ENCODE measurements around the gene ID2.
"Not testable (repeated sequence)": the region's sequence is repeated elsewhere in the genome, so short reads cannot be mapped to it uniquely, and the experiment has no call there.

The ID2 gene

GRCh38 chr2:8685697-8686358 is 4.0 kb downstream of the ID2 start:
- DNase-seq (ENCODE audit: low spot score), result peak; percentile 73

GRCh38 chr2:8691859-8692437 is 10.1 kb downstream of the ID2 start:
- no peak for DNase-seq (ENCODE audit: low spot score)

GRCh38 chr2:8692783-8693156 is 10.9 kb downstream of the ID2 start:
- DNase-seq (ENCODE audit: low spot score), result no peak

- no peak for DNase-seq (ENCODE audit: low spot score)
Measured at GRCh38 chr2:8693157-8693821, 11.4 kb downstream of the ID2 start.

GRCh38 chr2:8694737-8695136 is 12.9 kb downstream of the ID2 start:
- no peak for DNase-seq (ENCODE audit: low spot score)

- no peak for DNase-seq (ENCODE audit: low spot score)
Measured at GRCh38 chr2:8697190-8697589, 15.3 kb downstream of the ID2 start.

- no peak for DNase-seq (ENCODE audit: low spot score)
Measured at GRCh38 chr2:8699839-8700238, 18.0 kb downstream of the ID2 start.

GRCh38 chr2:8701681-8702379 is 20.0 kb downstream of the ID2 start:
- no peak for DNase-seq (ENCODE audit: low spot score)

GRCh38 chr2:8704906-8705305 is 23.1 kb downstream of the ID2 start:
- no peak for DNase-seq (ENCODE audit: low spot score)

GRCh38 chr2:8709611-8710010 is 27.8 kb downstream of the ID2 start:
- DNase-seq (ENCODE audit: low spot score), result no peak

GRCh38 chr2:8710951-8711350 is 29.1 kb downstream of the ID2 start:
- DNase-seq (ENCODE audit: low spot score), result no peak

GRCh38 chr2:8714283-8714682 is 32.4 kb downstream of the ID2 start:
- DNase-seq (ENCODE audit: low spot score), result no peak

- DNase-seq (ENCODE audit: low spot score), result no peak
Measured at GRCh38 chr2:8714971-8715370, 33.1 kb downstream of the ID2 start.

- DNase-seq (ENCODE audit: low spot score), result no peak
Measured at GRCh38 chr2:8719528-8719927, 37.7 kb downstream of the ID2 start.

GRCh38 chr2:8720741-8721140 is 38.9 kb downstream of the ID2 start:
- DNase-seq (ENCODE audit: low spot score), result no peak

GRCh38 chr2:8721410-8721809 is 39.6 kb downstream of the ID2 start:
- no peak for DNase-seq (ENCODE audit: low spot score)

- DNase-seq (ENCODE audit: low spot score), result no peak
Measured at GRCh38 chr2:8722986-8723385, 41.1 kb downstream of the ID2 start.

GRCh38 chr2:8725838-8726237 is 44.0 kb downstream of the ID2 start:
- DNase-seq (ENCODE audit: low spot score), result no peak

GRCh38 chr2:8728305-8729015 is 46.6 kb downstream of the ID2 start:
- DNase-seq (ENCODE audit: low spot score), result no peak

- not testable (repeated sequence) for DNase-seq (ENCODE audit: low spot score)
Measured at GRCh38 chr2:8729101-8729500, 47.2 kb downstream of the ID2 start.

- no peak for DNase-seq (ENCODE audit: low spot score)
Measured at GRCh38 chr2:8729939-8730338, 48.1 kb downstream of the ID2 start.

- no peak for DNase-seq (ENCODE audit: low spot score)
Measured at GRCh38 chr2:8732601-8733000, 50.7 kb downstream of the ID2 start.

All from CD4-positive, alpha-beta T cell treated with Interleukin-6 at 100 ng/mL for 8 hours (primary cell).